Activated CD4-positive, alpha-beta T cell treated with anti-CD3 and anti-CD28 coated beads for 36 hours (primary cell): Measurements from ENCODE around the gene SPDYE16. TPM values are rescaled to one million over a fixed set of nuclear protein-coding genes. Genes with fewer than 3 reads are reported as not detected.
"Not testable (repeated sequence)": the region's sequence is repeated elsewhere in the genome, so short reads cannot be mapped to it uniquely, and the experiment has no call there.

ENCODE experiments used
- ATAC-seq: fragments of 200-7000 bp; cut with Tn5 transposase; one replicate; pipeline ENCODE4 v1.10.0; 2021; ENCODE audit warnings: mild to moderate bottlenecking, moderate library complexity
- CTCF ChIA-PET: fragments of 350-600 bp; sonication (Branson Sonifier 250); formaldehyde crosslinking; loops from one replicate; lab custom pipeline; 2021; ENCODE audit warnings: antibody characterized with exemption; lab: Charles Lee
- POLR2A ChIA-PET: fragments of 350-600 bp; sonication (Branson Sonifier 250); formaldehyde crosslinking; loops from one replicate; lab custom pipeline; 2021; ENCODE audit warnings: antibody characterized with exemption, inconsistent platforms; lab: Charles Lee
- DNase-seq: peaks from one replicate; pipeline ENCODE4 v3.0.0-alpha.2; 2020
- H3K27ac Mint-ChIP-seq: one replicate; pipeline ENCODE4 v1.8.0; 2021; ENCODE audit warnings: mixed read lengths
- H3K27me3 Mint-ChIP-seq: one replicate; pipeline ENCODE4 v1.8.0; 2021; ENCODE audit warnings: mixed read lengths
- H3K36me3 Mint-ChIP-seq: one replicate; pipeline ENCODE4 v1.8.0; 2021; ENCODE audit warnings: low read depth, mixed read lengths
- H3K4me1 Mint-ChIP-seq: one replicate; pipeline ENCODE4 v1.8.0; 2021; ENCODE audit warnings: mixed read lengths
- H3K4me3 Mint-ChIP-seq: one replicate; pipeline ENCODE4 v1.8.0; 2021; ENCODE audit warnings: mild to moderate bottlenecking, moderate library complexity, mixed read lengths
- H3K9me3 Mint-ChIP-seq: one replicate; pipeline ENCODE4 v1.8.0; 2021; ENCODE audit warnings: low read depth, mixed read lengths
- intact Hi-C, 2 experiments: fragments of 100-400 bp; cut with DNase I in 1 of 2; cut with micrococcal nuclease in 1 of 2; formaldehyde crosslinking; loops; one replicate each; pipeline versions ENCODE4 v1.14.2 to v1.15.1; 2022 to 2024; cut with DNase I, micrococcal nuclease
- total RNA-seq, 2 experiments: library from RNA; stranded (reverse); gene quantifications; one replicate each; pipeline ENCODE4 v1.2.3, GENCODE V29; 2021

The SPDYE16 gene
- total RNA-seq, 2 experiments from 2014 or later: 0.18 TPM; not detected in 1

DNA sequence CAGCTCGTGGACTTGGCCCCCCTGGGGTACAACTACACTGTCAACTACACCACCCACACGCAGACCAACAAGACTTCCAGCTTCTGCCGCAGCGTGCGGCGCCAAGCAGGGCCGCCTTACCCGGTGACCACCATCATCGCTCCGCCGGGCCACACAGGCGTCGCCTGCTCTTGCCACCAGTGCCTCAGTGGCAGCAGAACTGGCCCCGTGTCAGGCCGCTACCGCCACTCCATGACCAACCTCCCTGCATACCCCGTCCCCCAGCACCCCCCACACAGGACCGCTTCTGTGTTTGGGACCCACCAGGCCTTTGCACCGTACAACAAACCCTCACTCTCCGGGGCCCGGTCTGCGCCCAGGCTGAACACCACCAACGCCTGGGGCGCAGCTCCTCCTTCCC, 60.4 kb downstream of the SPDYE16 start:
- H3K9me3 Mint-ChIP-seq, H3K27me3 Mint-ChIP-seq, H3K36me3 Mint-ChIP-seq, H3K4me3 Mint-ChIP-seq, ATAC-seq, H3K4me1 Mint-ChIP-seq, DNase-seq, POLR2A ChIA-PET, intact Hi-C loops, H3K27ac Mint-ChIP-seq, CTCF ChIA-PET: not testable (repeated sequence)

Other genes starting within 250 kb of the SPDYE16 start
- 100 to 1,000 TPM in 1 of 2 experiments, 10 to 100 TPM in 1; 71.1 to 127 TPM for gene HSPB1, start 240.6 kb downstream of the SPDYE16 start, total RNA-seq
- 100 to 1,000 TPM; 140 to 144 TPM for gene YWHAG, start 184.3 kb downstream of the SPDYE16 start, total RNA-seq
- gene SSC4D, start 133.6 kb downstream of the SPDYE16 start, total RNA-seq: under 1 TPM; 0.79 to 0.91 TPM
- 1 to 10 TPM; 7.0 to 7.9 TPM for gene ZP3, start 118.3 kb downstream of the SPDYE16 start, total RNA-seq
- gene DTX2, start 81.6 kb downstream of the SPDYE16 start, total RNA-seq: 10 to 100 TPM; 17.4 to 22.4 TPM
- gene UPK3B, start 32.7 kb downstream of the SPDYE16 start, total RNA-seq: 1 to 10 TPM in 1 of 2 experiments, under 1 TPM in 1; 0.46 to 1.1 TPM
- gene POMZP3, start 84.0 kb upstream of the SPDYE16 start, total RNA-seq: 1 to 10 TPM; 9.0 to 9.9 TPM